WI38 (cell line): Measurements from ENCODE around the gene CRYAB.
A peak's percentile ranks its signal among the peaks of the same experiment; 100 is the strongest.
"Not testable (repeated sequence)": the region's sequence is repeated elsewhere in the genome, so short reads cannot be mapped to it uniquely, and the experiment has no call there.

Source experiments
- H3K4me3 ChIP-seq: 2 replicates; pipeline ENCODE4 v1.5.1; 2011; ENCODE audit warnings: low read depth, mild to moderate bottlenecking, control low read depth, low read length
- TF ChIP-seq, protein P1 (sequence below): IDR thresholded peaks from 2 replicates; pipeline ENCODE4 v1.5.1; 2012; ENCODE audit warnings: low read depth, mild to moderate bottlenecking, control low read depth, low read length

Gene CRYAB

DNA sequence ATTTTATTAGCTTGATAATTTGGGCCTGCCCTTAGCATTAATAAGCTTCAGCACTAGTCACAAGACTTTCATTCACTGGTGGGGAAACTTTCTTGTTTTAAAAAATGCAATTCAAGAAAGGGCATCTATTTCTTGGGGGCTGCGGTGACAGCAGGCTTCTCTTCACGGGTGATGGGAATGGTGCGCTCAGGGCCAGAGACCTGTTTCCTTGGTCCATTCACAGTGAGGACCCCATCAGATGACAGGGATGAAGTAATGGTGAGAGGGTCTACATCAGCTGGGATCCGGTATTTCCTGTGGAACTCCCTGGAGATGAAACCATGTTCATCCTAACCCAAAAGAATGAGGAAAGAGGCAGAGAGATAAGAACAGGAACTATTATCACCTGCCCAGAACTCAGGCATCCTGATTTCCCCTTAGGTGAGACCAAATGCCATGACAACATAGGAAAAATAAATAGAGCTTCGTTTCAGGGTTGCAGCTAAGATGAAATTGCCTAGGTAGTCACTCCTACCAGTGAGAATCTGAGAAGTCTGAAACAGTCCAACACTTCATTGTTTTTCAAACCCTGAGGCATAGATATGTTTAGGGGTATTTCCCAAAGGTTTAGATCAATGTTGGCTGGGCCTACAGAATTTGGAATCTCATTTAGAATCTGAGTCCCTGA, 2.8 kb downstream of the CRYAB start:
- no peak overlapping the region for H3K4me3 ChIP-seq
- TF ChIP-seq, protein P1, sequence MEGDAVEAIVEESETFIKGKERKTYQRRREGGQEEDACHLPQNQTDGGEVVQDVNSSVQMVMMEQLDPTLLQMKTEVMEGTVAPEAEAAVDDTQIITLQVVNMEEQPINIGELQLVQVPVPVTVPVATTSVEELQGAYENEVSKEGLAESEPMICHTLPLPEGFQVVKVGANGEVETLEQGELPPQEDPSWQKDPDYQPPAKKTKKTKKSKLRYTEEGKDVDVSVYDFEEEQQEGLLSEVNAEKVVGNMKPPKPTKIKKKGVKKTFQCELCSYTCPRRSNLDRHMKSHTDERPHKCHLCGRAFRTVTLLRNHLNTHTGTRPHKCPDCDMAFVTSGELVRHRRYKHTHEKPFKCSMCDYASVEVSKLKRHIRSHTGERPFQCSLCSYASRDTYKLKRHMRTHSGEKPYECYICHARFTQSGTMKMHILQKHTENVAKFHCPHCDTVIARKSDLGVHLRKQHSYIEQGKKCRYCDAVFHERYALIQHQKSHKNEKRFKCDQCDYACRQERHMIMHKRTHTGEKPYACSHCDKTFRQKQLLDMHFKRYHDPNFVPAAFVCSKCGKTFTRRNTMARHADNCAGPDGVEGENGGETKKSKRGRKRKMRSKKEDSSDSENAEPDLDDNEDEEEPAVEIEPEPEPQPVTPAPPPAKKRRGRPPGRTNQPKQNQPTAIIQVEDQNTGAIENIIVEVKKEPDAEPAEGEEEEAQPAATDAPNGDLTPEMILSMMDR, result no peak

DNA sequence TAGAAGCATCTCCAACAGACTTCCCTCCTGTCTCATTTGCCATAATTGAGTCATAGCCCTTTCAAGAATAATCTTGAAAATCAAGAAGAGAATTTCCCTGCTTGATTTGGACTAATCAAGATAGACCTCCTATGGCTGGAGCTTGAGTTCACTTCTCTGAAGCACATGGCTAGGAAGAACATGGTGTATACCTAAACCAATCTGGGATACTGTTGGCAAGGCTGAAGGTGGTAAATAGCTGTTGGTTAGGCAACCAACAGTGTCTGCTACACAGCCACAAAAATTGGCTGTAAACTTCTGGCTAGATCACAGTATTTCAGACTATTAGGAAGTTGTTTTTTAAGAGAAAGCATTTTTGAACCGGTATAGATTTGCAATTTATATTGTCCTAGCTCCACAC, 4.9 kb downstream of the CRYAB start:
- TF ChIP-seq, protein P1, result no peak

DNA sequence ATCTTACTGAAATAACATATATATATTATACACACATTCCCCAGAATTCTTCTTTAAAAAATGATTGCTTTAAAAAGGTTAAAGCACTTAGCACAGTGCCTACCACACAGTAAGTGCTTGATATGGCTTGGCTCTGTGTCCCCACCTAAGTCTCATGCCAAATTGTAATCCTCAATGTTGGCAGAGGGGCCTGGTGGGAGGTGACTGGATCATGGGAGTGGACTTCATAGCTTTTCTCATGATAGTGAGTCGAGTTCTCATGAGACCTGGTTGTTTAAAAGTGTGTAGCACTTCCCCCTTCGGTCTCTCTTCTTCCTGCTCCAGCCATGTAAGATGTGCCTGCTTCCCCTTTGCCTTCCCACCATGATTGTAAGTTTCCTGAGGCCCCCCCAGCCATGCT, 6.2 kb downstream of the CRYAB start:
- TF ChIP-seq, protein P1, result no peak
- no peak overlapping the region for H3K4me3 ChIP-seq

More for the DNA sequence above, 4.9 kb downstream of the CRYAB start:
- H3K4me3 ChIP-seq, result no peak overlapping the region

DNA sequence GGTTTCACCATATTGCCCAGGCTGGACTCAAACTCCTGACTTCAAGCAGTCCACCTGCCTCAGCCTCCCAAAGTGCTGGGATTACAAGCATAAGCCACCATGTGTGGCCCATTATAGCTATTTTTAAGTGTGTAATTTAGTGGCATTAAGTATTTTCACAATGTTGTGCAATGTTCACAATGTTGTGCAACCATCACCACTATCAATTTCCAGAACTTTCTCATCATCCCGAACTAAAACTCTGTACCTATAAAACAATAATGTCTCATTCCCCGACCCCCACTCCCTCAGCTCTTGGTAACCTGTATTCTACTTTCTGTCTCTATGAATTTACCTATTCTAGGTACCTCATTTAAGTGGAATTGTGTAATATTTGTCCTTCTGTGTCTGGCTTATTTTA, 24.7 kb downstream of the CRYAB start:
- TF ChIP-seq, protein P1, result no peak
- H3K4me3 ChIP-seq, result no peak overlapping the region

DNA sequence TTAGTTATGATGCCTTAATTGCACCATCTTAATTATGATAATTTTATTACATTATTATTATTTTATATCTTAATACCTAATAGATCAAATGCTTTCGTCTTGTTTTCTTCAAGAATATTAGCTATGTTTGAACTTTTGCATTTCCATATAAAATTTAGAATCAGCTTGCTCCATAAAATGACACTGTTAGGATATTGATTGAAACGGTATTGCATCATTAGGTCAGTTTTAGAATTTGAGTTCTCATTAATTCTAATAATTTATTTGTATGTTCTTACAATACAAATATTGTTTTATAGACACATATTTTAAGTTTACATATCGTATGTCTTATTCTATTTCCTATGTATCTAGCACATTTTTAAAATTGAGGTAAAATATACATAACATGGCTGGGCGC, 25.5 kb downstream of the CRYAB start:
- TF ChIP-seq, protein P1, result no peak
- H3K4me3 ChIP-seq, result no peak overlapping the region

DNA sequence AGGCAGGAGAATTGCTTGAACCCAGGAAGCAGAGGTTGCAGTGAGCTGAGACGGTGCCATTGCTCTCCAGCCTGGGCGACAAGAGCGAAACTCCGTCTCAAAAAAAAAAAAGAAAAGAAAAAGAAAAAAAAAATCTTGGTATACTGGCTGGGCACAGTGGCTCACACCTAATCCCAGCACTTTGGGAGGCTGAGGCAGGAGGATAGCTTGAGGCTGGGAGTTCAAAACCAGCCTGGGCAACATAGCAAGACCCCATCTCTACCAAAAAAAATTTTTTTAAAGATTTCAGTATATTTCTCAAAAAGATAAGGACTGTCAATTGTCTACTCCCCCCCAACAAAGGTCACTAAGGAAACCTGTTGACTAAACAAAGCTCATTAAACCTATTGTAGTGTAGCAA, 26.5 kb downstream of the CRYAB start:
- H3K4me3 ChIP-seq, result not testable (repeated sequence)

DNA sequence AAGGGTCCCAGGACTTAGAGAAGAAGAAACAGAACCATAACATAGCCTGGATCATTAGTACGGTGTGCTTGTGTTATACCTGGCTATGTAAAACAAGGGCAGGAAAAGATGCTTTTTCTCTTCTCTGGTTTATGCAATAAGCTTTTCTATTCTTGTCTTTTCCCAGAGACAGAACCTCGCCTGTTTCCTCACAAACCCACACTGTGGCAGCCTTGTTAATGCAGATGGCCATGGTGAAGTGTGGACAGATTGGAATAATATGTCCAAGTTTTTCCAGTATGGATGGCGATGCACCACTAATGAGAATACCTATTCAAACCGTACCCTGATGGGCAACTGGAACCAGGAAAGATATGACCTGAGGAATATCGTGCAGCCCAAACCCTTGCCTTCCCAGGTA, 29.4 kb downstream of the CRYAB start:
- H3K4me3 ChIP-seq, result no peak overlapping the region
- TF ChIP-seq, protein P1, result no peak

DNA sequence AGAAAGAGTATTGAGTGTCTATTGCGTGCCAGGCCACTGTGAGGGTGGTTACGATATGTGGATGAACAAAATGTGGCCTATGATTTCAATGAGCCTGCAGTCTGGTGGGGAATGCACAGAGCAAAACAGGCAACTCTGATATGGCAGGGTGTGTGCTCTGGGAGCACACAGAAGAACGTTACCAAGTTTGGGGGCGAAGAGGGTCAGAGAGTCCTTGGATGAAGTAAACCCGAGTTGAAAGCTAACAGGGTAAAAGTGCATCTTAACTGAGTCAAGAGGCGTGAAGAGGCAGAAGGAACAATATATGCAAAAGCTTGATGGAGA, 32.0 kb downstream of the CRYAB start:
- TF ChIP-seq, protein P1, result no peak
- H3K4me3 ChIP-seq, result peak overlapping the region; percentile 80
